ENCODE data around the gene PTPN4.

Gene PTPN4

GRCh38 chr2:119759451-119760236, at the start of gene PTPN4:
Gene PTPN4, plus strand, starts transcription at chr2:119759922. Its CDS starts 49,932 bp downstream, at chr2:119809854.
- peak; percentile 95 for DNase-seq (ENCODE audit: low spot score)

- peak; percentile 61 for DNase-seq (ENCODE audit: low spot score)
Measured at GRCh38 chr2:119710281-119710680, 49.4 kb upstream of the PTPN4 start.

GRCh38 chr2:119711352-119711751, 48.4 kb upstream of the PTPN4 start:
- no peak for DNase-seq (ENCODE audit: low spot score)

GRCh38 chr2:119712571-119712970, 47.2 kb upstream of the PTPN4 start:
- no peak for DNase-seq (ENCODE audit: low spot score)

- DNase-seq (ENCODE audit: low spot score) = no peak
Measured at GRCh38 chr2:119713819-119714490, 45.8 kb upstream of the PTPN4 start.

- no peak for DNase-seq (ENCODE audit: low spot score)
Measured at GRCh38 chr2:119715409-119716283, 44.1 kb upstream of the PTPN4 start.

GRCh38 chr2:119716284-119716672, 43.4 kb upstream of the PTPN4 start:
- DNase-seq (ENCODE audit: low spot score) = no peak

GRCh38 chr2:119718501-119719260, 41.0 kb upstream of the PTPN4 start:
- no peak for DNase-seq (ENCODE audit: low spot score)

GRCh38 chr2:119719261-119719627, 40.5 kb upstream of the PTPN4 start:
- DNase-seq (ENCODE audit: low spot score) = no peak

- DNase-seq (ENCODE audit: low spot score) = no peak
Measured at GRCh38 chr2:119721043-119721442, 38.7 kb upstream of the PTPN4 start.

- DNase-seq (ENCODE audit: low spot score) = no peak
Measured at GRCh38 chr2:119721462-119721861, 38.3 kb upstream of the PTPN4 start.

GRCh38 chr2:119721904-119722303, 37.8 kb upstream of the PTPN4 start:
- DNase-seq (ENCODE audit: low spot score) = no peak

GRCh38 chr2:119723186-119723585, 36.5 kb upstream of the PTPN4 start:
- no peak for DNase-seq (ENCODE audit: low spot score)

- no peak for DNase-seq (ENCODE audit: low spot score)
Measured at GRCh38 chr2:119723784-119724467, 35.8 kb upstream of the PTPN4 start.

GRCh38 chr2:119724656-119725485, 34.9 kb upstream of the PTPN4 start:
- DNase-seq (ENCODE audit: low spot score) = no peak

GRCh38 chr2:119727493-119727892, 32.2 kb upstream of the PTPN4 start:
- no peak for DNase-seq (ENCODE audit: low spot score)

- no peak for DNase-seq (ENCODE audit: low spot score)
Measured at GRCh38 chr2:119728421-119728820, 31.3 kb upstream of the PTPN4 start.

GRCh38 chr2:119730671-119731177, 29.0 kb upstream of the PTPN4 start:
- DNase-seq (ENCODE audit: low spot score) = no peak

- DNase-seq (ENCODE audit: low spot score) = no peak
Measured at GRCh38 chr2:119731983-119732382, 27.7 kb upstream of the PTPN4 start.

GRCh38 chr2:119732601-119733164, 27.0 kb upstream of the PTPN4 start:
- DNase-seq (ENCODE audit: low spot score) = no peak
